Effector CD8-positive, alpha-beta T cell (primary cell): ENCODE measurements around the gene DSTYK.
"Not testable (repeated sequence)": the region's sequence is repeated elsewhere in the genome, so short reads cannot be mapped to it uniquely, and the experiment has no call there.

Experiments
- DNase-seq: peaks from one replicate; lab custom pipeline; 2025; lab: John Stamatoyannopoulos, UW

The DSTYK gene

DNA sequence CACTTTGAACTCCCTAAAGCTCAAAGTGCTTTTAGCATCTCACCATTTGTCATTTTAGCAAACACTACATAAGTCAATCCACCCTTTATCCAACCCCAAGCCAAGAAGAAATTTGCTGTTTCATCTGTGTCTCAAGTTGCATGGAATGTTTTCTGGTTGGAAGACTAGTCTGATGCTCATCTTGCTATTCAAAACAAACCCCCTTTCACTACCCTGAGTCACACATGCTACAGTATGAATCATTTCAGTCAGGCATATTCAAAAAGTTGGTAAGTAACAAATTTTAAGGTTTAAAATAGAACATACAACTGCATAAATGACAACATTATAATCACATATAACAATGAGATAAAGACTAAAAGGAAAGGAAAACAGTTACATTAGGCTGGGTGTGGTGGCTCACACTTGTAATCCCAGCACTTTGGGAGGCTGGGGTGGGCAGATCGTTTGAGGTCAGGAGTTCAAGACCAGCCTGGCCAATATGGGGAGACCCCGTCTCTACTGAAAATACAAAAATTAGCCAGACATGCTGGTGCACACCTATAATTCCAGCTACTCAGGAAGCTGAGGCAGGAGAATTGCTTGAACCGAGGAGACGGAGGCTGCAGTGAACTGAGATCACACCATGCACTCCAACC lies 38.7 kb downstream of the DSTYK start:
- no peak for DNase-seq

DNA sequence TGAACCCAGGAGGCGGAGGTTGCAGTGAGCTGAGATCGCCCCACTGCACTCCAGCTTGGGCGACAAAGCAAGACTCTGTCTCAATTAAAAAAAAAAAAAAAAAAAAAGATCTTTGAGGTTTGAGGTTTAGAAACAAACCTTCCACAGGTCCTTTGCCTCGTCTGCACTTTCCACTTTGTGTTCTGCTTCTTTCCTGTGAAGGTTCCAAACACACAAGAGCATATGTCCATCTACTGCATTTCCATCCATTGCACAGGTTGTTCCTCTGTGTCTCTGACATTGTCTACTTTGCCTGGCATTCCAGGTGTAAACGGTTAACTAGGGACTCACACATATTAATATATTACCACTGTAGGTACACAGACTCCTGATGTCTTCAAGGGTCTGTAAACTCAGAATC lies 40.1 kb downstream of the DSTYK start:
- DNase-seq, result no peak

DNA sequence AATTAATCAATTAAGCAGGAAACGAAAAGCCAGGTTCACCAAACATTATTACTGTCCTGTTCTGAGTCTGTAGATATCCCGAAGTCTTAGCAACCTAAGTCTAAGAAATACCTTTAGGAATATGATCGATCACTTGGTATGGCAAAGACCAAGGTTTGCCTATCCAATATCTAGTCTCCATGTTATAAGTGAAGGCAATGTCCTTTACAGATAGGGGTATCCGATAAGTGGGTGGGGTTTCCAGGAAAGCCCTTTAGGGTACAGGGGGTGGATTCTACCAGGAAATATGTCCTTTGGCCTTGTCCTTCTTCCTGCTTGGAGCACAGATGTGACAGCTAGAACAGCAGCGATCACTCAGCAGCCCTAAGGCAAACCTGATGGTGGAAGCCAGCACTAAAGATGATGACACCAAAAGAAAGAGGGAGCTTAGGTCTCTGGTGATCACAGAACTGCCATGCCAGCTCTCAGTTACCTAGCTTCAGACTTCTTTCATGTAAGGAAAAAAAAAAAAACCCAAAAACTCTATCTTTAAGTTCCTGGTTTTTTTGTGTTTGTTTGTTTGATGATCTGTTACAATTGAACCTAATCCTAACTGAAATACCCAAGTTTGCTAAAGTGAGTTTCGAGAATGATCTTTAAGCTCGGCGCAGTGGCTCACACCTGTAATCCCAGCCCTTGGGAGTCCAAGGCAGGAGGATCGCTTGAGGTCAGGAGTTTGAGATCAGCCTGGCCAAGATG lies 40.8 kb downstream of the DSTYK start:
- DNase-seq, result no peak

DNA sequence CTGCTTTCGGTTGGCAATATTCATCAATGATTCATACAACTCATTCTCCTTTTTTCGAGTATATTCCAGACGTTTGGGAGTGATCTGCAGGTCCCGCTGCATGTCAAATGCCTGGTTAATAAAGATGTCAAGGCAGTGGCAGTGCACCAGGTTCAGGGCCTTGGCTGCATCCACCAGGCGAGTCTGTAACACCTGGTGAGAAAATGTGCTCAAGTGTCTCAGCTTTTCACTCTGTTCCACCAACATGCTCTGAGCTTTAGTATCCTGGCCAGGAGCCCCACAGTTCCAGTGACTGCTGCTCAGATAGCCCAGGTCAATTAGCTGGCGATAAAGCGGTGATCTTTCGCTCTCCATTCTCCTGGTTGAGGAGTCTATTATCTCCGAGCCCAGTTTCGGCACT lies 42.3 kb downstream of the DSTYK start:
- DNase-seq, result no peak

DNA sequence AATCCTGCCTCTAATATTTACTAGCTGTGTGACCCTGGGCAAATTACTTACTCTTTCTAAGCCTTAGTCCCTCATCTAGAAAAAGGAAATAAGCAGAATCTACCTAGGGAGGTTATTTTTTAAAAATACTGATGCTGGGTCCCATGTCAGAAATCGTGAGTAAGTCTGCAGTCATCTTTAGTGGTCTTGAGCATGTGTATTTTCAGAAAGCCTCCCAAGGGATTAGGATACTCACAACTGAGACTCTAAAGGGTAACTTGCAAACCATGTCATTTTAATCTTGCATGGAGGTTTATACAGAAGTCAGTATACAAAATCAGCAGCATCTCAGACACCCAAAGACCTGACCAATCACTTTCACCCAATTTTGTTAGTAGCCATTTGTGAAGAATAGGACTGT lies 43.2 kb downstream of the DSTYK start:
- DNase-seq, result no peak

DNA sequence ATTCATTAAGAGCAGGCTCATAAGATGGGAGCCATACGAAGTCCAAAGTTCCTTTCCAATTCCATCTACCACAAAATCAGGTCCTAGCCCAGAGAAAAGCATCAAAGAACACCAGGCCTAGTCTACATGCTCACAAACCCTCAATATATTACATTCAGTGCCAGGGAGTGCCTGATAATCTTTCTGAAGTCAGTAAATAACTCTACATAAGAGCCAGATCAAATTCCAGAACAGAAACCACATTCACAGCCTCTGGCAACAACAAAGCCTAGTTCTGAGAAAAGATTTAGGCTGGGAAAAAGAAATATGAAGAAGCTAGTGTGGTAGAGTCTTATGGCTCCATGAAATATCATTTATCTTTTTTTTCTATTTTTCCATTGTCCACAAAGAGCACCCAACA lies 49.2 kb downstream of the DSTYK start:
- DNase-seq, result no peak

DNA sequence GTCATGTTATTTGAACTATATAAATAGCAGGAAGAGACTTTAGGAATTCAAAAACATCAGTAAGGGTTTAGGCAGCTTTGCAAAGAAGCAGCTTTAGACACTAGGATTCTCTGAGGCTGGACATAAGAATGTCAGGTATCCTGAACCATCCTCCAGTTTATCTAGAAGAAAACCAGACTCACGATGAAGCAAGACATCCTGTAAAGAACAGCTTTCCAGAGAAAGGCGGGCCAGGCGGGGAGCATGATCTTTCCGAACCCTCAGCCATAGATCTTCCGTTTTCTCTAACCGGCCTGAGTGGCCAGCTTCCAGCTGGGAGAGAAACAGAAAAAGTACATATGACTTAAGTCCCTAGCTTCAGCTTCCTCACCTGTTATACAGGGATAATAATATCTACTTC lies 50.4 kb downstream of the DSTYK start:
- no peak for DNase-seq

DNA sequence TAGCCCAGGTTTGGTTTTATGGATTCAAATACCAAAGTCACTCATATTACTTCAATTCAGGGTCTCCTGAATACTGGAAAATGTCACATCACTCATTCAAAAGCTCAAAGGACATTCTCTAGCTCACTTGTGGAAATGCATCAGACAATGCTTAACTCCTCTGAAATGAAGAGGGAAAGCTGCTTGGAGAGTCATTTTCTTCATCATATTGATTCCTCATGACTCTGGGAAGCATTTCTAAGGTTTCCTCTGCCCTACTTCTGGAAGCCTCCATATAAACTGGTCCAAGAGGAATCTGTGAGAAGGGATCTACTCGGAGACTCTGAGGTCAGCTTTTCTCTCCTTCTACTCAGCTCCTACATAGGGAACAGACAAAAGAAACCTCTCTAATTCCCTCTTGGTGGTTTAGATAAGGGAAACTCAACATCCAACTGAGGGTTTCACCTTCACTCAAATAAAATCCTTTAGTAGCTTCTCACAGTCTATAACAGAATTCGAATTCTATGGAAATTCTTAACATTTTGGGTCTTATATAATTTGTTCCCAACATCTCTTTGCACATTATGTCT lies 53.4 kb downstream of the DSTYK start:
- DNase-seq, result no peak

DNA sequence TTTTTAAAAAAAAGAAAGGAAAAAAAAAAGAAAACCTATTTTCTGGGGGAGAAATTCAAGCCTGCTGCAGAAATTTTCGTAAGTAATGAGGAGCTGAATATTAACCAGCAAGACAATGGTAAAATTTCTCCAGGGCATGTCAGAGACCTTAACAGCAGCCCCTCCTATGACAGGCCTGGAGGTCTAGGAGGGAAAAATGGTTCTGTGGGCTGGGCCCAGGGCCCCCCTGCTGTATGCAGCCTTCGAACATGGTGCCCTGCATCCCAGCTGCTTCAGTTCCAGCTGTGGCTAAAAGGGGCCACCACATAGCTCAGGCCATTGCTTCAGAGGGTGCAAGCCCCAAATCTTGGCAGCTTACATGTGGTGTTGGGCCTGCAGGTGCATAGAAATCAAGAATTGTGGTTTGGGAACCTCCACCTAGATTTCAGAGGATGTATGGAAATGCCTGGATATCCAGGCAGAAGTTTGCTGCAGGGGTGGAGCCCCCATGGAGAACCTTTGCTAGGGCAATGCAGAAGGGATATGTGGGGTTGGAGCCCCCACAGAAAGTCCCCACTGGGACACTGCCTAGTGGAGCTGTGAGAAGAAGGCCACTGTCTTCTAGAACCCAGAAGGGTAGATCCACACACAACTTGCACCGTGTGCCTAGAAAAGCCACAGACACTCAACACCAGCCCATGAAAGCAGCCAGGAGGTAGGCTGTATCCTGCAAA lies 55.7 kb downstream of the DSTYK start:
- not testable (repeated sequence) for DNase-seq

DNA sequence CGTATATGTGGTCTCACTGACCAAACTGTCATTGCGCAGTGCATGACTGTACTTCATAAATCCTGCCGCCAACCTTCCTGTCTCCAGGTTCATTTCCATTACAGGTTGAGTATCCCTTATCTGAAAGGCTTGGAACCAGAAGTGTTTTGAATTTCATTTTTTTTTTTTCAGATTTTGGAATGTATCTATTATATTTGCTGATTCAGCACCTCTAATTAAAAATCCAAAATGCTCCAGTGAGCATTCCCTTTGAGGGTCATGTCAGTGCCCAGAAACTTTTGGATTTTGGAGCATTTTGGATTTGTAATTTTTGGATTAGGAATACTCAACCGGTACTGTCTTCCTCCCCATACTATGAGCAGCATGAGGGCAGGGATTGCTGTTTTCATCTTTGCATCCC lies 59.0 kb downstream of the DSTYK start:
- DNase-seq, result no peak

DNA sequence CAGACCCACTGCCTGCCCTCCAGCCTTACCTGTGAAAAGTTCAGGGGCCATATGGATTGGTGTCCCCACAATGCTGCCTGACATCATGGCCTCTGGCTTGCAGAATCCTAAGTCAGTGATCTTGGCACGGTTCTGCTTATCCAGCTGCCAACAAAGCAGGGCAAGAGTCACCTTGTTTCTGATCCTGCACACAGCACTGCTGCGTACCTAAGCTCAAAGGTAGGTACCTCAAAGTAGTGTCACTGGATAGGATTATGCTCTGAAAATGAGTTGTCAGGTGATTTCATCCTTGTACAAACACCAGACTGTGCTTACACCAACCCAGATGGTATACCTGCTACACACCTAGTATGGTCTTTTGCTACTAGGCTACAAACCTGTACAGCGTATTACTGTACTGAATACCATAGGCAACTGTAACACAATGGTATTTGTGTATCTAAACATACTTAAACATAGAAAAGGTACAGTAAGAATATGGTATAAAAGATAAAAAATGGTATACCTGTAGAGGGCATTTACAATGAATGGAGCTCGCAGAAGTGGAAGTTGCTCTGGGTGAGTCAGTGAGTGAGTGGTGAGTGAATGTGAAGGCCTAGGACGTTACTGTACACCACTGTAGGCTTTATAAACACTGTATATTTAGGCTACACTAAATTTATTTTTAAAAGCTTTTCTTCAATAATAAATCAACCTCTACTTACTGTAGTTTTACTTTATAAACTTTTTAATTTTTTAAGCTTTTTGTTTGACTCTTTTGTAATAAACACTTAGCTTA lies 60.7 kb downstream of the DSTYK start:
- DNase-seq, result no peak

DNA sequence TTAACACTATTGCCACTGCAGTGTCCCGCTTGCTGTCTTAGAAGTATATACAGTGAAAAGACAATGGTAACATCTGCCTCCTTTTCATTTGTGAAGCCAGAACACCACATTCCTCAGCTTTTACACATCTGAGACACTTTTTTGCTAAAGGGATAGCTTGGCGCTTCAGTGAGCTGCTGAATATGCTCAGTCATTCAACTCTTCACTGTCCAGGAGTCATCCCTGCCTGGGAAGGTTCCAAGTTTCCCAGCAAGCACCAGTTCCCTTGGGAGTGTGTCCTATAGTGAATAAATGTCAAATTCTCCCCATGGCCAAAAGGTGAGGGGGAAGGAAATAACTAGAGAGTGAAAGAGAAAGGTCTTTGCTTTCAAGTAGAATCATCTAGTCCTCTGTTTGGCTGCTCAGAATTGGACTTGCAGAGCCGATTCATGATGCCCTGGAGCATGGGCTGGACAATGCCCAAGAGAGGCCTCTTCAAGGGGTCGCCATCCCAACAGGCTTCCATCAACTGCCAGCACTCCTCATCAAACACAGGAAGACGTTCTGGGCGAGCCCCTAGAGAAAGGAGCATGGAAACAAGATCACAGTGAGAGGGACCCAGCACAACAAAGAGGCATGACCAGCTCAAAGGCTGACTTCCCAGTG lies 64.2 kb downstream of the DSTYK start:
- no peak for DNase-seq

DNA sequence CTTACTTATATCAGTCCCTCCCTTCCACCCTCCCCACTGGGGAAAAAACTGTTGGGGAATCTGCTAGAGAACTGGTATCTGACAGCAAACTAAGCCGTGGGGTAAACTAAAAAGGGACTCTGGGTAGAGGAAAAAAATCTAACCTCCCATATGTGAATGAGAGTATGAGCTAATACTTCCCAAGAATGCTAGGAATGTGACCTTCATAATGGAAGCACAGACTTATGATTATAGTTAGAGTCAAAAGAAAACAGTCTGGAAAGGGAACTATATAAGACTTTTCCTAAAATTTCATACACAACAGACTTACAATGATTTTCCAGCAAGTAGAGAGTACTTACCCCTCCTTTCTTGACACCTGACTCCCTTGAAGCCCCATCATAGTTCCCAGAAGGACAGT lies 66.8 kb downstream of the DSTYK start:
- no peak for DNase-seq

DNA sequence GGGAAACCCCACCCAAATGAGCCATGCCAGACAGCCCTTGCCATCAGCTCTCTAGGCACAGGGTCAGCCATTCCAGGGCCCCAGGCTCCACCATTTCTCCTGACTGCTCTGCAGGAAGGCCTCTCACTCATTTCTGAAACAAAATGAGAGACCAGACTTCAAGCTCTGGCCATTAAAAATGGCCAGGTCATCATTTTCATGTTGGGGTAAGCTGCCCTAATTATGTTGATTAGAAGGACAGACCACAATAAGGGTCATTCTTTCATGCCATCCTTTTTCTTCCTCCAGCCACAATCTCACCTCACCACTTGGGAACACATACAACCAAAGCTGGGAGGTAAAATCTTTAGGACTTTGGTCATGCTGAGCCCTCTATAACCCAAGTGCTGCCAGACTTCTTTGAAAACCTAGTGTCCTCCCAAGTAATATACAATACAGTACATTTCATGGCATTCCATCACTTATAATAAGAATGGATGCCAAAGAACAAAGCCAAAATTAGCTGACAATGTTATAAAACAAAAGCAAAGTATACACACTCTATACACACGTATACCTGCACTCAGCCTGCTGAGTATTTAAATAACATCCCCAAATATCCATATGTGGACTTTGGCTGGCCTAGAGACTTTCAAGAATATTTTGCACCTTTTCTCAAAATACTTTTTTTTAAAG lies 67.3 kb downstream of the DSTYK start:
- no peak for DNase-seq

DNA sequence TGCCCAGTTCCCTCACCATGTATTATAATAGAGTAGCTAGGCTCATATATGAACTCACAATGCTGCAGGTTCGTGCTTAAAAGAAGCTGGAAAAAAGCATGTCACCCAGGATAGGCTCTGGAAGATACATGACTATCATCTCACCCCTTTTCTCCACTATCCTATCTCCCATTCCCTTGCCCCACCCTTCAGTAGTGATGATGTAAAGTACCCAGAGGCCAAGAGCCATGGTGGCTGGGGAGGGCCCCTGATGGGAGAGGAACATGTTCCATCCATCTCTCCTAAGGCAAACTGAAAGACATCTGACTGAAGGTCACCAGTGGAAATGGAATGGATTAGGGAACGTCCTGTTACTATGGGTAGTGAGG lies 69.4 kb downstream of the DSTYK start:
- no peak for DNase-seq

DNA sequence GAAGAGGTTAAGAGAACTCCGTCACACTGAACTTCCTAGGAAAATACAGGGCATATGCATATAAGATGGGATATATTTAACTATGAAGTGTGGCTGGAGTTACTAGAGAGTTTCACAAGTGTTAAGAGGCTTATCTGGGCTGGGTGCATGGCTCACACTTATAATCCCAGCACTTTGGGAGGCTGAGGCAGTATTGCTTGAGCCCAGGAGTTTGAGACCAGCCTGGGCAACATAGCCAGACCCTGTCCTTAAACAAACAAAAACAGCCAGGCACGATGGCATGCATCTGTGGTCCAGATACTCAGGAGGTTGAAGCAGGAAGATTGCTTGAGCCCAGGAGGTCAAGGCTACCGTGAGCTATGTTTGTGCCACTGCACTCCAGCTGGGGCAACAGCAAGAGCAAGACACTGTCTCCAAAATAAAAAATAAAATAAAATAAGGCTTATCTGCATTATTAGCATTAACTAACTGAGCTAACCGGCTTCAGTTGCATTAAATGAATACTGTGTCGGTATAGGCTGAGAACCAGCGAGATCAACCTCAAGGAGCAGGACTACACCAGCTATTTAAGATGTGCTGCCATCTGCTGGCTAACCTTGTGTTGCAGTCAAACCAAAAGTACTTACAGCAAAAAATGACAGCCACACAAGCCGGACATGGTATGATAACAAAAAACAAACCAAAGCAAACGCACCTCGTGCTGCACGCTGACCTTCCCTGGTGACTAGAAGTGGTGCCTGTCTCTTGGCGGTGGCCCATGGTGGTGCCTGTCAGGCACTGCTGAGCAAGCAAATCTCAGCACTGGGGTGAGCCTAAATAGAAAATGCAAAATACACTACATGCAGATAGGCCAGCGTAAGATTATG lies 70.0 kb downstream of the DSTYK start:
- DNase-seq, result peak; percentile 51

DNA sequence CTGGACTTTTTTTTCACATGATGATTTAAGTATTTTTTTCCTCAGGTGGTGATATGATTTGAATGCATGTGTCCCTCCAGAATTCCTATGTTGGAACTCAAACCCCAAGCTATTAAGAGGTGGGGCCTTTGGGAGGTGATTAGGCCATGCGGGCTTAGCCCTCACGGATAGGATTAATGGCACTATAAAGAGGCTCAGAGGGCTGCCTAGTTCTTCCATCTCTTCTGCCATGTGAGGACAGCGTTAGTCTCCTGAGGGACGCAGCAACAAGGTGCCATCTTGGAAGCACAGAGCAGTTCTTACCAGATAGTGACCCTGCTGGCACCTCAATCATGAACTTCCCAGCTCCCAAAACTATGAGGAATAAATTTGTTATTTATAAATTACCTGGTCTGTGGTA lies 71.4 kb downstream of the DSTYK start:
- no peak for DNase-seq

DNA sequence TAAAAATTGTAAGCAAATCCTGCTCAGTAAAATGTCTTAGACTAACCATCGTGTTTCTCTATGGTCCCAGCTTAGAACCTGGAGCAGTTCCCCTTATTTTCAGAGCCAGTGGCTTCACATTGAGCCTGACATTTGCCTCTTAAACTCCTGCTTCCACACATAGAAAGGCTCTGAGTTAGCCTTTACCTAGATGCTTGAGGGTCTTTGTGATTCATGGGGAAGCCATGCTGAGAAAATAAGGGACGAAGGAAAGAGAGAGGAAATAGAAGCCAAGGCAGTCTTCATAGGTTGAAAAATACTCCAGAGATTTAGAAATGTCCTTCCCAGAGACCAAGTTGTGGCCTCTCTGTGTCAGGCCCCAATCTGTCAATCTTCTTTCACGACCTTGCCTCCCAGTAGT lies 73.6 kb downstream of the DSTYK start:
- no peak for DNase-seq

DNA sequence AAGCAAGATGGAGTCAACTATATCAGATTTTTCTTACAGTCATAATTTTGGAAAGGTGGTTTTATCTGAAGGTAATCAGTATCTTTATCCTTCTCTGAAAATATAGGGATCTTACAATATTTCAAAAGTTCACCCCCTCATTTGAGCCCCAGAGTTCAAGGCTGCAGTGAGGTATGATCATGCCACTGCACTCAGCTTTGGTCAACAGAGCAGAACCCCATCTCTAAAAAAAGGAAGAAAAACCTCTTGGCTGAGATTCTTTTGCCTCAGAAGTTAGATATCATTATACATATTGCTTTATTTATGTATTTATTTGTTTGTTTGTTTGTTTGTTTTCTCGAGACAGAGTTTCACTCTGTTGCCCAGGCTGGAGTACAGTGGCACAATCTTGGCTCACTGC lies 78.2 kb downstream of the DSTYK start:
- no peak for DNase-seq

DNA sequence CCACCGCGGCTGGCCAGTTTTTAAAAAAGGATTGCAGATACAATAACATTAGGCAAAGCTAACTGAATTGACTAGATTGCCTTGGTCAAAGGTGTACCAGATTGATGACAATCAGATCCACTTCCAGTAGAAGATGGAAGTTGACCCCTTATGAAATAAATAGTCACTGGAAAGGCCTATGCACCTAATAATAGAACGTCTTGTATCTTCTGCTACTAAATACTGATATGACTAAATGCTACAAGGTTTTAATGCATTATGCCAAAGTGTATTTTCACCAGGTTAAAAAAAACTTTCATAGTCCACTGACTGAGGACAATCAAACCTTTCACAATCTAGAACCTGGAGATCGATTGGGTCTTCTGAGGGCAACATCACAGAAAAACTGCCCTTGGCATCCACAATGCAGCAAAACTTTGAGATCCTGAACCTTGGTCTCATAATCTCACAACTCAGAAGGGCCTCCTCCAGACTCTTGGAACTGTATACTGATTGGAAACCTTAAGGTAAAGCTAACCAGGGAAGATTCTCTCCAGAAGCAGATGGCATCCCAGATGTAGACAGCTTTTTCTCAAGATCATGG lies 82.0 kb downstream of the DSTYK start:
- DNase-seq, result no peak
